Measurements from ENCODE around the gene FMR1NB. TPM values are rescaled to one million over a fixed set of nuclear protein-coding genes. Genes with fewer than 3 reads are reported as not detected.
A peak's percentile ranks its signal among the peaks of the same experiment; 100 is the strongest.

FMR1NB gene
- not detected in 2 replicates for total RNA-seq (2014; rRNA removed; shearing (Covaris generic))

- DNase-seq (ENCODE audit: low read depth), result no peak
Measured at GRCh38 chrX:147981038-147981752, at the start of gene FMR1NB. Gene FMR1NB (plus strand): TSS chrX:147981337. CDS start chrX:147981403, 66 bp downstream.

- DNase-seq (ENCODE audit: low read depth), result no peak
Measured at GRCh38 chrX:147933815-147934214, 47.3 kb upstream of the FMR1NB start.

- no peak for DNase-seq (ENCODE audit: low read depth)
Measured at GRCh38 chrX:147935156-147935758, 45.9 kb upstream of the FMR1NB start.

GRCh38 chrX:147945286-147945685, 35.9 kb upstream of the FMR1NB start:
- no peak for DNase-seq (ENCODE audit: low read depth)

- DNase-seq (ENCODE audit: low read depth), result no peak
Measured at GRCh38 chrX:147948531-147948930, 32.6 kb upstream of the FMR1NB start.

- no peak for DNase-seq (ENCODE audit: low read depth)
Measured at GRCh38 chrX:147950352-147950751, 30.8 kb upstream of the FMR1NB start.

GRCh38 chrX:147953976-147954375, 27.2 kb upstream of the FMR1NB start:
- peak; percentile 11 for DNase-seq (ENCODE audit: low read depth)

- DNase-seq (ENCODE audit: low read depth), result no peak
Measured at GRCh38 chrX:147957291-147957690, 23.8 kb upstream of the FMR1NB start.

- peak; percentile 89 for DNase-seq (ENCODE audit: low read depth)
Measured at GRCh38 chrX:147958291-147958690, 22.8 kb upstream of the FMR1NB start.

GRCh38 chrX:147960722-147961121, 20.4 kb upstream of the FMR1NB start:
- no peak for DNase-seq (ENCODE audit: low read depth)

- DNase-seq (ENCODE audit: low read depth), result peak; percentile 78
Measured at GRCh38 chrX:147962476-147962875, 18.7 kb upstream of the FMR1NB start.

GRCh38 chrX:147978931-147979330, 2.2 kb upstream of the FMR1NB start:
- DNase-seq (ENCODE audit: low read depth), result peak; percentile 76

- DNase-seq (ENCODE audit: low read depth), result no peak
Measured at GRCh38 chrX:148020329-148020728, 39.2 kb downstream of the FMR1NB start.

GRCh38 chrX:148024425-148025148, 43.5 kb downstream of the FMR1NB start:
- DNase-seq (ENCODE audit: low read depth), result no peak

GRCh38 chrX:148035380-148035779, 54.2 kb downstream of the FMR1NB start:
- no peak for DNase-seq (ENCODE audit: low read depth)

GRCh38 chrX:148037020-148037419, 55.9 kb downstream of the FMR1NB start:
- no peak for DNase-seq (ENCODE audit: low read depth)

- peak; percentile 83 for DNase-seq (ENCODE audit: low read depth)
Measured at GRCh38 chrX:148043271-148043855, 62.2 kb downstream of the FMR1NB start.

- no peak for DNase-seq (ENCODE audit: low read depth)
Measured at GRCh38 chrX:148047200-148047599, 66.1 kb downstream of the FMR1NB start.

- peak; percentile 38 for DNase-seq (ENCODE audit: low read depth)
Measured at GRCh38 chrX:148049441-148049840, 68.3 kb downstream of the FMR1NB start.

GRCh38 chrX:148051973-148052372, 70.8 kb downstream of the FMR1NB start:
- no peak for DNase-seq (ENCODE audit: low read depth)

- DNase-seq (ENCODE audit: low read depth), result no peak
Measured at GRCh38 chrX:148067285-148067684, 86.1 kb downstream of the FMR1NB start.

GRCh38 chrX:148069759-148070503, 88.8 kb downstream of the FMR1NB start:
- DNase-seq (ENCODE audit: low read depth), result no peak

Data from M059J (cell line).